Neutrophil (primary cell): ENCODE results near the gene IQCF5.

ENCODE experiments used
- H3K27ac ChIP-seq: fragments of 200-600 bp; sonication (generic); 2 replicates; pipeline ENCODE4 v1.5.1; 2016; ENCODE audit warnings: mild to moderate bottlenecking, moderate library complexity
- H3K27me3 ChIP-seq: fragments of 200-600 bp; sonication (generic); 2 replicates; pipeline ENCODE4 v1.6.0; 2016; ENCODE audit warnings: mild to moderate bottlenecking
- H3K36me3 ChIP-seq: fragments of 200-600 bp; sonication (generic); 2 replicates; pipeline ENCODE4 v1.5.1; 2017
- H3K4me1 ChIP-seq, 2 experiments: fragments of 200-600 bp in 1 of 2; sonication (generic) in 1 of 2; 1 replicate in 1 of 2; 2 replicates in 1 of 2; pipeline versions ENCODE4 v1.5.1 to v1.6.1; 2013 to 2016; ENCODE audit warnings: low read depth in 1 of 2, low read length in 1 of 2, mild to moderate bottlenecking in 1 of 2, moderate library complexity in 1 of 2; ENCODE audit not compliant: control insufficient read depth in 1 of 2, insufficient read depth in 1 of 2
- H3K4me3 ChIP-seq, 2 experiments: fragments of 200-600 bp in 1 of 2; sonication (generic) in 1 of 2; 1 replicate in 1 of 2; 2 replicates in 1 of 2; pipeline ENCODE4 v1.5.1; 2013 to 2016; ENCODE audit warnings: low read depth in 1 of 2, low read length in 1 of 2, mild to moderate bottlenecking in 1 of 2, moderate library complexity in 1 of 2
- H3K9me3 ChIP-seq: fragments of 200-600 bp; sonication (generic); 2 replicates; pipeline ENCODE4 v1.5.1; 2016
- CTCF ChIP-seq: fragments of 200-600 bp; sonication (generic); IDR thresholded peaks from 2 replicates; pipeline ENCODE4 v1.5.1; 2016; ENCODE audit warnings: antibody characterized with exemption

The IQCF5 gene

GRCh38 chr3:51888463-51889105 is 13.2 kb upstream of the IQCF5 start:
- H3K27ac ChIP-seq, result no peak overlapping the region

GRCh38 chr3:51887620-51888019 is 12.2 kb upstream of the IQCF5 start:
- Histone ChIP-seq H3K36me3 (no peaks in the 10 kb centered on the region), H3K4me3 (no peak overlapping the region), H3K4me1 (no peaks in the 10 kb centered on the region), H3K9me3 (no peaks in the 10 kb centered on the region), H3K27me3 (peaks cover 54% of the 10 kb centered on the region), H3K27ac (no peak overlapping the region)
- TF ChIP-seq CTCF, result no peak

More at GRCh38 chr3:51888463-51889105, 13.2 kb upstream of the IQCF5 start:
- Histone ChIP-seq H3K4me3 (no peak overlapping the region), H3K9me3 (no peaks in the 10 kb centered on the region), H3K4me1 (no peaks in the 10 kb centered on the region), H3K27me3 (peaks cover 53% of the 10 kb centered on the region), H3K36me3 (no peaks in the 10 kb centered on the region)
- no peak for TF ChIP-seq CTCF

- no peaks in the 10 kb centered on the region for H3K36me3 ChIP-seq
- no peaks in the 10 kb centered on the region for H3K9me3 ChIP-seq
- H3K4me1 ChIP-seq, result no peaks in the 10 kb centered on the region
- no peak for TF ChIP-seq CTCF
- H3K4me3 ChIP-seq, result no peak overlapping the region
- H3K27me3 ChIP-seq, result peaks cover 43% of the 10 kb centered on the region
- H3K27ac ChIP-seq, result no peak overlapping the region
Observed at GRCh38 chr3:51886447-51886846, 11.0 kb upstream of the IQCF5 start.

GRCh38 chr3:51879937-51880336 is 4.5 kb upstream of the IQCF5 start:
- no peaks in the 10 kb centered on the region for H3K4me1 ChIP-seq

GRCh38 chr3:51876186-51876585 is 785 bp upstream of the IQCF5 start:
- TF ChIP-seq CTCF, result no peak
- Histone ChIP-seq H3K4me3 (no peak overlapping the region), H3K9me3 (no peaks in the 10 kb centered on the region), H3K27ac (no peak overlapping the region), H3K4me1 (no peaks in the 10 kb centered on the region), H3K36me3 (no peaks in the 10 kb centered on the region), H3K27me3 (peaks cover 4% of the 10 kb centered on the region)

More at GRCh38 chr3:51879937-51880336, 4.5 kb upstream of the IQCF5 start:
- H3K4me3 ChIP-seq, result no peak overlapping the region
- H3K27ac ChIP-seq, result no peak overlapping the region
- peaks cover 18% of the 10 kb centered on the region for H3K27me3 ChIP-seq
- no peaks in the 10 kb centered on the region for H3K36me3 ChIP-seq
- no peaks in the 10 kb centered on the region for H3K9me3 ChIP-seq
- no peak for TF ChIP-seq CTCF

GRCh38 chr3:51874889-51875288 is 512 bp downstream of the IQCF5 start:
- Histone ChIP-seq H3K9me3 (no peaks in the 10 kb centered on the region), H3K36me3 (no peaks in the 10 kb centered on the region), H3K27me3 (peaks cover 4% of the 10 kb centered on the region), H3K4me3 (no peak overlapping the region), H3K4me1 (no peaks in the 10 kb centered on the region), H3K27ac (no peak overlapping the region)
- no peak for TF ChIP-seq CTCF
